Stimulated activated CD4-positive, alpha-beta T cell treated with anti-CD3 and anti-CD28 coated beads, Interleukin-2, amount 100 ng/mL, for 24 hours (primary cell): ENCODE measurements around the gene HACD1.

Source experiments
- DNase-seq, 2 donors: peaks; one replicate each; pipeline ENCODE4 v3.0.0-alpha.2; 2020

The HACD1 gene

DNA sequence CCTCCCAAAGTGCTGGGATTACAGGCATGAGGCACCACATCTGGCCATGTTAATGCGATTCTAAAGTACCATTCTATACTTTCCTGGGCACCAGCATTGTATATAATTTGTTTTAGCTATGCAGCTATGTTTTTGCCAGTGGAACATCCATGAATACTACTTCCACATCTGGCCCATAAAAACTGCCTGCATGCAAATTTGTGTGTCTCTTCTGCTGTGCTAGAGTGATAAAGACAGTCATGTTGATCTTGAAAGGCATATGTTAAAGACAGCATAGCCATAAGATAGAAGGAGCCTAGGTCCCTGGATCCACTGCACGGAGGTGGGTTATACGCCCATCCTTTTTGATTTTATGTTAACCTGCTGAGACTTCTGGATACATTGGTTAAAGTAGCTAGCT, 52.3 kb downstream of the HACD1 start:
- no peak for DNase-seq

DNA sequence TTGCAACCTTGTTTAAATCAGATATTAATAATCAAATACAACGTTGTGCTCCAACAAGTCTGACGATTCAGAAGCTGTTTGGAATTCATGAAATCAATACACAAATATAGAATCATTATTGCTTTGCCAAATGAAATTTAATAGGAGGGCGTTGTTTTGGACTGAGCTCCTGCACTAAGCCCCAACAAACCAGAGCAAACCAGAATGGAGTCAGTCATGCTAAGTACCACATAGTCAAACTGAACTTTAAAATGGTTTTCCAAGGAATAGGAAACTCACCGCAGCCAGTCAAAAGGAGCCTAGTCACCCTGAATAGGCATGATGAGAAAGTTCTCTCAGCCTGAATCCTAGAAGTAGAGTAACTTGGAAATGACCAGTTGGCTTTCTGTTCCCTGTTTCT, 53.7 kb downstream of the HACD1 start:
- no peak for DNase-seq

GRCh38 chr10:17562614-17563013, 54.6 kb downstream of the HACD1 start:
- no peak for DNase-seq

GRCh38 chr10:17561111-17561510, 56.1 kb downstream of the HACD1 start:
- no peak for DNase-seq

- DNase-seq = no peak
Observed at GRCh38 chr10:17557459-17557858, 59.7 kb downstream of the HACD1 start.

DNA sequence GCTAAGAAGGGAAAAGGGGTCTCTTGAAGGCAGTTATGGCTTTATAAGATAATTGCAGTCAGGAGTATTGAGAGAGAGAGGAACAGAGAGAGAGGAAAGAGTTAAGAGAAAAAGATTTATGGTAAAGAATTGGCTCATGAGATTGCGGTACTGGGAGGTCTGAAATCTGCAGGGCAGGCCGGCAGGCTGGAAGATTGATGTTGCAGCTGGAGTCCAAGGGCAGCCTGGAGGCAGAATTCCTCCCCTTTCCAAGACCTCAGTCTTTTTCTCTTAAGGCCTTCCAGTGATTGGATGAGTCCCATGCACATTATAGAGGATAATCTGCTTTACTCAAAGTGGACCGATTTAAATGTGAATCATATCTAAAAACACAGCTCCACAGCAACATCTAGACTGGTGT, 68.4 kb downstream of the HACD1 start:
- no peak for DNase-seq

- DNase-seq = no peak
Observed at GRCh38 chr10:17548162-17548561, 69.0 kb downstream of the HACD1 start.

- no peak for DNase-seq
Observed at GRCh38 chr10:17547060-17547459, 70.1 kb downstream of the HACD1 start.

DNA sequence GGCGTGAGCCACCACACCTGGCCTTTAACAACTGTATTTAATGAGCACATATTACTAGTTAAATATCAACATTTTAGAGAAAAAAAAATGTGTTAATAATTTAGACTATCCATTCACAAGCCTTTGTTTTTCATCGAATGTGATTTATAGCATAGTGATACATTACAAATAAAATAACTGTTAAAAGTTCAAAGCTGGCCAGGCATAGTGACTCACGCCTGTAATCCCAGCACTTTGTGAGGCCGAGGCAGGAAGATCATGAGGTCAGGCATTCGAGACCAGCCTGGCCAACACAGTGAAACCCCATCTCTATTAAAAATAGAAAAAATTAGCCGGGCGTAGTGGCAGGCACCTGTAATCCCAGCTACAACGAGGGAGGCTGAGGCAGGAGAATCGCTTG, 72.7 kb downstream of the HACD1 start:
- no peak for DNase-seq
